ENCODE measurements around the gene ZNF444. TPM values are rescaled to one million over a fixed set of nuclear protein-coding genes. Genes with fewer than 3 reads are reported as not detected.

Gene ZNF444
- total and polyA plus RNA-seq, 2 of the 4 experiments (the other 2 are of a cell fraction): 2.5 to 20.3 TPM

- DNase-seq (no peak), ATAC-seq (ENCODE audit: low read depth) (no peak)
- Histone ChIP-seq H3K27ac (ENCODE audit: insufficient read depth, low read length) (no peak overlapping the region), H3K36me3 (ENCODE audit: control insufficient read depth, insufficient read depth, low read length) (peaks cover 34% of the 10 kb centered on the region), H2BK5ac (ENCODE audit: low read depth, low read length, poor library complexity, severe bottlenecking) (no peak overlapping the region), H2AFZ (replicated peaks; ENCODE audit: low read length, poor library complexity) (no peak overlapping the region), H3K27me3 (ENCODE audit: control insufficient read depth, insufficient read depth, low read length) (no peaks in the 10 kb centered on the region), H3K4ac (ENCODE audit: low read depth, low read length) (no peak overlapping the region), H3K9me1 (ENCODE audit: insufficient read depth, low read length) (no peaks in the 10 kb centered on the region; the same call in 1 of the 2 replicates), H2BK120ac (ENCODE audit: low read depth, low read length) (no peak overlapping the region), H3K79me1 (ENCODE audit: low read depth in 1 of 2, low read length in 2 of 2) (no peaks in the 10 kb centered on the region), H3K23ac (ENCODE audit: low read depth, low read length) (no peak overlapping the region), H2AK9ac (replicated peaks; ENCODE audit: low read depth, low read length, poor library complexity) (no peak overlapping the region), H3K4me1 (ENCODE audit: control insufficient read depth, insufficient read depth, low read length) (no peaks in the 10 kb centered on the region), H3K56ac (ENCODE audit: extremely low read depth, insufficient read depth, low read length) (no peak overlapping the region), H4K5ac (ENCODE audit: low read depth, low read length) (no peak overlapping the region), H4K91ac (ENCODE audit: insufficient read depth, low read depth, low read length) (no peak overlapping the region), H4K8ac (ENCODE audit: low read depth in 2 of 2, low read length in 2 of 2) (no peak overlapping the region), H2AK5ac (ENCODE audit: low read depth, low read length) (no peak overlapping the region), H4K20me1 (ENCODE audit: insufficient read depth, low read length) (0 out of 2 replicates have a peak, but pooled peaks cover 4% of the 10 kb centered on the region), H3K4me2 (ENCODE audit: low read depth, low read length) (no peak overlapping the region), H2BK15ac (ENCODE audit: low read depth, low read length) (no peak overlapping the region), H3K4me3 (ENCODE audit: insufficient read depth, low read depth, low read length) (no peak overlapping the region), H3K9ac (ENCODE audit: low read depth, low read length) (no peak overlapping the region), H3K18ac (ENCODE audit: low read depth, low read length) (no peak overlapping the region), H2BK20ac (ENCODE audit: low read depth, low read length) (no peak overlapping the region), H3K14ac (replicated peaks; ENCODE audit: low read depth, low read length) (no peak overlapping the region), H3K9me3 (ENCODE audit: control insufficient read depth, insufficient read depth, low read length) (no peaks in the 10 kb centered on the region)
- no peak for TF ChIP-seq FOS (IDR thresholded peaks at IDR 0.05; ENCODE audit: low read depth, low read length)
- TF ChIP-seq CEBPB (IDR thresholded peaks at IDR 0.05; ENCODE audit: low read depth, low read length): no peak
- no peak for TF ChIP-seq USF2 (IDR thresholded peaks at IDR 0.05; ENCODE audit: low read depth, low read length)
- no peak for TF ChIP-seq RAD21 (IDR thresholded peaks at IDR 0.05; ENCODE audit: low read length)
- no peak for TF ChIP-seq SMC3 (IDR thresholded peaks at IDR 0.05; ENCODE audit: low read depth, low read length)
- no peak for TF ChIP-seq RFX5 (IDR thresholded peaks at IDR 0.05; ENCODE audit: low read depth, low read length)
- TF ChIP-seq ELK1 (IDR thresholded peaks at IDR 0.05; ENCODE audit: borderline replicate concordance, low read depth, low read length): no peak
- no peak for TF ChIP-seq CHD1 (IDR thresholded peaks at IDR 0.05; ENCODE audit: low read depth, low read length)
- no peak for TF ChIP-seq MXI1 (IDR thresholded peaks at IDR 0.05; ENCODE audit: borderline replicate concordance, low read depth, low read length)
- intact Hi-C loops (cut with micrococcal nuclease) (no loop called here), dilution Hi-C loops (cut with HindIII; ENCODE audit: low sequenced_read_pairs, unreplicated experiment) (no loop called here), in situ Hi-C loops (cut with MboI; ENCODE audit: low sequenced_read_pairs) (no loop called here)
- 98% methylated on average over 45 of the region's 69 CpGs; no CpG with 5 or more reads in 1 of the 2 experiments for WGBS, 2 experiments (ENCODE audit: extremely low coverage in 2 of 2, insufficient read length in 1 of 2)
- POLR2A ChIA-PET (ENCODE audit: unreplicated experiment): no interaction called here
- no TSS peak for BruUV-seq (replicated peaks)
- CTCF ChIA-PET: no interaction called here
Observed at GRCh38 chr19:56159622-56160271, 18.7 kb downstream of the ZNF444 start.
